ENCODE measurements around the gene EPSTI1. TPM values are rescaled to one million over a fixed set of nuclear protein-coding genes. Genes with fewer than 3 reads are reported as not detected.

EPSTI1 gene
- polyA plus RNA-seq, 1 experiment = 2.5 TPM

GRCh38 chr13:42906257-42906656 is 85.8 kb downstream of the EPSTI1 start:
- CTCF ChIA-PET = interaction anchor here (1.0 to 1.6 kb wide), 3 partner anchors 10 to 31 kb away, joined by 3 to 6 read pairs (median 4); no protein-coding TSS in a partner anchor
- Histone ChIP-seq H3K36me3 (ENCODE audit: control insufficient read depth, insufficient read depth, low read length) (no peaks in the 10 kb centered on the region), H3K27me3 (ENCODE audit: control insufficient read depth, insufficient read depth, low read length) (no peaks in the 10 kb centered on the region), H3K4me3 (ENCODE audit: low read depth, low read length) (no peak overlapping the region)
- TF ChIP-seq CTCF (IDR thresholded peaks at IDR 0.05; ENCODE audit: insufficient read depth, low read depth, low read length) = no peak
- POLR2A ChIA-PET = interaction anchor here (0.9 kb wide), 1 partner anchor 11 kb away, joined by 3 read pairs; no protein-coding TSS in a partner anchor
- DNase-seq (ENCODE audit: low read depth) = no peak

- H3K4me3 ChIP-seq (ENCODE audit: low read depth, low read length) = no peak overlapping the region
- no peak for DNase-seq (ENCODE audit: low read depth)
- TF ChIP-seq CTCF (IDR thresholded peaks at IDR 0.05; ENCODE audit: insufficient read depth, low read depth, low read length) = no peak
- CTCF ChIA-PET = interaction anchor here (1.1 to 1.6 kb wide), 2 partner anchors 11 kb away, joined by 4 to 6 read pairs; no protein-coding TSS in a partner anchor
- POLR2A ChIA-PET = interaction anchor here (0.9 kb wide), 1 partner anchor 11 kb away, joined by 3 read pairs; no protein-coding TSS in a partner anchor
- no peaks in the 10 kb centered on the region for H3K27me3 ChIP-seq (ENCODE audit: control insufficient read depth, insufficient read depth, low read length)
- H3K36me3 ChIP-seq (ENCODE audit: control insufficient read depth, insufficient read depth, low read length) = no peaks in the 10 kb centered on the region
Observed at GRCh38 chr13:42905579-42905978, 86.5 kb downstream of the EPSTI1 start.

- ChIA-PET CTCF (interaction anchor here (1.0 to 1.1 kb wide), 2 partner anchors 11 to 240 kb away, joined by 3 read pairs; no protein-coding TSS in a partner anchor), POLR2A (no interaction called here)
- no peak for TF ChIP-seq CTCF (IDR thresholded peaks at IDR 0.05; ENCODE audit: insufficient read depth, low read depth, low read length)
- no peak overlapping the region for H3K4me3 ChIP-seq (ENCODE audit: low read depth, low read length)
- no peaks in the 10 kb centered on the region for H3K27me3 ChIP-seq (ENCODE audit: control insufficient read depth, insufficient read depth, low read length)
- no peak for DNase-seq (ENCODE audit: low read depth)
- no peaks in the 10 kb centered on the region for H3K36me3 ChIP-seq (ENCODE audit: control insufficient read depth, insufficient read depth, low read length)
Observed at GRCh38 chr13:42899266-42899665, 92.8 kb downstream of the EPSTI1 start.

GRCh38 chr13:42895776-42896175 is 96.3 kb downstream of the EPSTI1 start:
- H3K27me3 ChIP-seq (ENCODE audit: control insufficient read depth, insufficient read depth, low read length) = no peaks in the 10 kb centered on the region
- H3K4me3 ChIP-seq (ENCODE audit: low read depth, low read length) = no peak overlapping the region
- no peaks in the 10 kb centered on the region for H3K36me3 ChIP-seq (ENCODE audit: control insufficient read depth, insufficient read depth, low read length)
- DNase-seq (ENCODE audit: low read depth) = no peak
- CTCF ChIA-PET = interaction anchor here (0.8 to 1.1 kb wide), 2 partner anchors 21 to 75 kb away, joined by 3 to 4 read pairs; no protein-coding TSS in a partner anchor
- no peak for TF ChIP-seq CTCF (IDR thresholded peaks at IDR 0.05; ENCODE audit: insufficient read depth, low read depth, low read length)
- POLR2A ChIA-PET = no interaction called here

GRCh38 chr13:42894765-42895243 is 97.2 kb downstream of the EPSTI1 start:
- no peak for DNase-seq (ENCODE audit: low read depth)
- no peak for TF ChIP-seq CTCF (IDR thresholded peaks at IDR 0.05; ENCODE audit: insufficient read depth, low read depth, low read length)
- Histone ChIP-seq H3K4me3 (ENCODE audit: low read depth, low read length) (no peak overlapping the region), H3K36me3 (ENCODE audit: control insufficient read depth, insufficient read depth, low read length) (no peaks in the 10 kb centered on the region), H3K27me3 (ENCODE audit: control insufficient read depth, insufficient read depth, low read length) (no peaks in the 10 kb centered on the region)
- ChIA-PET POLR2A (interaction anchor here (0.6 kb wide), 1 partner anchor 11 kb away, joined by 3 read pairs; no protein-coding TSS in a partner anchor), CTCF (interaction anchor here (0.6 to 1.1 kb wide), 4 partner anchors 11 to 76 kb away, joined by 3 to 4 read pairs (median 4); no protein-coding TSS in a partner anchor)
